HS-27A (cell line): ENCODE data around the gene TNS2.
"Not testable (repeated sequence)": the region's sequence is repeated elsewhere in the genome, so short reads cannot be mapped to it uniquely, and the experiment has no call there.

Experiments
- DNase-seq: peaks from one replicate; pipeline ENCODE4 v3.0.0-alpha.2; 2012; ENCODE audit warnings: low read depth, missing footprints

TNS2 gene

GRCh38 chr12:53069621-53070410, 20.0 kb downstream of the TNS2 start:
- no peak for DNase-seq

- no peak for DNase-seq
These were observed 21.1 kb downstream of the TNS2 start for GRCh38 chr12:53070877-53071492.

- no peak for DNase-seq
These were observed 22.0 kb downstream of the TNS2 start for GRCh38 chr12:53071591-53072551.

DNA sequence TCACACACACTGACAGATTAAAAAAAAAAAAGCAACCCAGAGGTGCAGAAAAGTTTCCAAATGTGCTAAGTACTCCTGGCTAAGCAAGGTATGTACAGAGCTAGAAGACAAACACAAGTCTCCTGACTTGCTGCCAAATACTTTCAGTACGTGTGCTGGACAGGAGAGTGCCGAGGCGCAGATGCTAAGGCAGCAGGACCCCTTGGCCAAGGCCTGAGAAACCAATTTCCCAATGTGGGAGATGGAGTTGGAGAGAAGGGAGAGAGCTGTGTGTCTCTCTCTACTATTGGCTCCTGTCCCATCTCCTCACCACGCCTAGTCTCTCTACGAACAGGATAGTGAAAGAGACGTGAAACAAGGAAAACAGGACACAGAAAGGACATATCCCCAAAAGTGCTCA, 24.0 kb downstream of the TNS2 start:
- no peak for DNase-seq

DNA sequence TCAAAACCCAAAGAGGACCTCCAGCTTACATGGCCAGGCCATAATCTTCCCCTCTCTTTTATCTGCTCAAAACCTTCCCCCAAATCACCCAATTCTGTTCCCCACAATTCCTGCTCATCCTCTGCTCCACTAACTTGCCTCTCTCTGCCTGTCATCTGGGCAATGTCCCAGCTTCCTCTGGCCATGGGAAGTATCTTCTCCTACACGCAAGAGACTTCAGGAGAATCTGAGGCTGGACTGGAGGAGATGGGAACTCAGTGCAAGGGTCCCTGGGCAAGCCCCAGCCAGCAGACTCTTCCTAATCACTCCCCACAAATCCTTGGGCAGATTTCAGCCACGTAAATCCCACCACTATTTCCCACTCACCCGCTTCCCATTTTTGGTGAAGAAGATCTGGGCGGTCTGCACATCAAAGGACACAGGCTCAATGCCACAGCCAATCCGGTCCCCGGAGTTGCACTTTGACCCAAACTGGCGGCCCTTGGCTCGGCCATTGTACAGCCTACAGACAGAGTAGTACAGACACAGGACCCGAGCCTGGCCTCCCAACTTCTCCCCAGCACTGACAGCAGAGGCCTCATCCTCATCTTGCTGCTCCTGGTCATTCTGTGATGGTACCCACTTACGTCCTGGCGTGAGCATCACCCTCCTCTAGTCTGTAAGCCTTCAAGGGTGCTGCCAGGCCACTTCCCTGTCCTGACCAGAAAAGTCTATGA, 24.6 kb downstream of the TNS2 start:
- DNase-seq, result no peak

DNA sequence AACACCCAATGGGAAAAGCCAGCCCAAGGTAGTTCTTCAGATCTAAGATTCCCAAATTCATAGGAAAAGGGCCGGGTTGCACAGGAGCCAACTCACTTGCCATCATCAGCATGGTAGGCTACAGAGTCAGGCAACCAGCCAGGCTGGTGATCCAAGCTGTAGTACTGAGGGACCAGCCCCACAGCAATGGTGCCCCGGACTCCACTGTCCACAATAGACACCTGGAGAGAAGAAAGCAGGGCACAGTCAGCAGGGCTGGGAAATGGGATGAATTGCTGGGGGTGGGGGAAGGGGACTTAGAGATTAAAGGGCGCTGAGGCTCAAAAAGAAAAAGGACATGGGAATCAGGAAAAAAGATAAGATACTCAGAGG, 25.1 kb downstream of the TNS2 start:
- DNase-seq, result no peak

DNA sequence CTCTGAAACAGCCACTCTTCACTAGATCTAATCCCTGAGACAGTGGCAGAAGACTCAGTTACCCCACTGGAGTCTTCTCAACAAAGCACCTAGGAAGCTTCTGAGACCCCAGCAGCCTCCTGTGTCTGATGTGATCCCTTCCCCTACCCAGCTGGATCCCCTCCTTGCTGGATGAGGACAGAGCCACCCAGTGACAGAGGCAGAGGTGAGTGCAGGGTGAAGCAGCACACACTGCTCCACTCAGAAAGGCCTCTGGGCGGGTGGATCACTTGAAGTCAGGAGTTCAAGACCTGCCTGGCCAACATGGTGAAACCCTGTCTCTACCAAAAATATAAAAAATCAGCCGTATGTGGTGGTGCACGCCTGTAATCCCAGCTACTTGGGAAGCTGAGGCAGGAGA, 26.6 kb downstream of the TNS2 start:
- no peak for DNase-seq

DNA sequence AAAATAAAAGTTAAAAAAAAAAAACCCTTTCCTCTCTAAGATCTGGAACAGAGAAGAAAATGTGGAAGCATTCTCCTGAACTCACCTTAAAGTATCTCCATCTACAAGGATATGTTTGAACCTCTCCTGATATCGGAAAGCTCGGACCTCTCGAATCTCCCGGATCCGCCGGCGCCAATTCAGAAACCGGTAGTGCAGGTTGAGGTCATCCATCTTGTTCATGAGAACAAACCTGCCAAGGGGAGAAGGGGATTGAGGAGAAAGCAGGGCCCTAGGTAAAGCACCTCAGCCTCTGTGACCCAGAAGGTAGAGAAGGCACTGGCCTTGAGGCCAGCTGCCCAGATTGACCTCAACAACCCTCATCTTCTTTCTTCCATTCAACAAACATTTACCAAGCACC, 27.2 kb downstream of the TNS2 start:
- no peak for DNase-seq

GRCh38 chr12:53078425-53079225, 28.8 kb downstream of the TNS2 start:
- DNase-seq, result no peak

DNA sequence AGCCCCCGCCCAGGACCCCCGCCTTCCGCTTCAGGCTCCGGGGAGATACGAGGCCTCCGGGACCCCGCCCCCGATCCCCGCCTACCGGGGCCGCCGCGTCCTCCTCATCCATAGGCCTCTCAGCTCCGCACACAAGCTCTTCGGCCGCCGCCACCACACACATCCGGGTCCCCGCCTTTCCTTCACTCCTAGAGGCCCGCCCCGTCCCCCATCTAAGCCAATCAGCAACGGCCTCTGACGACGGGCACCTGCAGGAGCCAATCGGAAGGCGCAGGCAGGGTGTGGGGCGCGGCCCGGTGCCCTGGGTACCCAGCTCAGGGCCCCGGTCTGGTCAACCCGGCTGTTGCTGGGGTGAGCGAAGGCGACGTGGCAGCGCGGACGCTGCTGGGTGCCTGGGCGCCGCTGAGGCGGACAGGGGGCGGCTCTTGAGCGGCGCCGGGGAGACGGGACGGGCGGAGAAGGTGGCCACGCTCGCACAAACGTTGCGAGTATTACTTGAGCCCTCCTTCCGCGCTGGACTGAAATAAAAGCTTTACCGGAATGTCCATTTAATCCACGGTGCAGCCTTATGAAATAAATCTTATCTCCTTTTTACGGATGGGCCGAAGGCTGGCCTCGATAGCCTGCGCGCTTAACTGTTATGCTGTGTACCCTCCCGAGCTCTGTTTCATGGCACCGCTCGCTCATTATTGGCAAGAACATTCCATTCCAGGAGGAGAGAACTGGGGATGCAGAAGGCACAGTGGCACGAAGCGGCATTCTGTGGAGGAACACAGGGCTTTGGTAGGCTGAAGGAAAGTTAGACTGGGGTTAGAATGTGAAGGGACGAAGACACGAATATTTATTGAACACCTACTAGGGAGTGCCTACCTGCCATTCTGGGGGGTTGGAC, 29.6 kb downstream of the TNS2 start, which contains the start of gene SPRYD3:
SPRYD3 (minus strand) TSS at position 165 of the 892 bp plus-strand sequence; CDS start at position 108, 57 bp downstream.
- DNase-seq, result peak; percentile 84

DNA sequence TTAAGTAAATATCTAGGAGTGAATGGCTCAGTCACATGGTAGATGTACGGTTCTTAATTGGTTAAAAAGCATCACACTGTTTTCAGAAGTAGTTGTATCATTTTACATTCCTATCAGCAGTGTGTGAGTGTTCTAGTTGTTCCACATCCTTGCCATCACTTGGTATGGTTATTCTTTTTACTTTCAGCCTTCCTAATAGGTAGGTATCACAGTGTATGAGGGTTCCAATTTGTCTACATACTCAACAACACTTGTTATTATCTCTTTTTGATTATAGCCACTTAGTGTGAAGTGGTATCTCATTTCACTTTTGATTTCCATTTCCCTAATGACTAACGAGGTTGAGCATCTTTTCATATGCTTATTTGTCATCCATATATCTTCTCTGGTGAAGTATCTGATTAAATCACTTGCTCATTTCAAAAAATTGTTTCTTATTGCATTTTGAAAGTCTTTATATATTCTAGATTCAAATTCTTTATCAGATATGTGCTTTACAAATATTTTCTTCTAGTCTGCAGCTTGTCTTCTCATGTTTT, 32.8 kb downstream of the TNS2 start:
- no peak for DNase-seq

DNA sequence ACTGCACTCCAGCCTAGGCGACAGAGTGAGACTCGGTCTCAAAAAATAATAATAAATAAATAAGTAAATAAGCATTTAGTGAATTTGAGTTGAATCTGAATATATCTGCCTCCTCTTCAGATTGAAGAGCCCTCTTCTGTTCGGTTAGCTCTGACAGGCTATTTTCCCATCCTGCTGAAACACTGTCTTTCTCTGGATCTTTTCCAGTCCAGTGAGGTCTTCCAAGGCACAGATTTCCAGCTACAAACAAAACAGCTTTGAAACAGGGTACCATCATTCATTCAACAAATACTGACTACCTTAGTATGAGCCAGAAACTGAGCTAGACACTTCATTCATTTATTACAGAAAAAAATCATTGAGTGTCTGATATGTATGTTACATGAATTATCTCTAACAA, 36.5 kb downstream of the TNS2 start:
- no peak for DNase-seq

- no peak for DNase-seq
These were observed 40.2 kb downstream of the TNS2 start for GRCh38 chr12:53090105-53090504.

DNA sequence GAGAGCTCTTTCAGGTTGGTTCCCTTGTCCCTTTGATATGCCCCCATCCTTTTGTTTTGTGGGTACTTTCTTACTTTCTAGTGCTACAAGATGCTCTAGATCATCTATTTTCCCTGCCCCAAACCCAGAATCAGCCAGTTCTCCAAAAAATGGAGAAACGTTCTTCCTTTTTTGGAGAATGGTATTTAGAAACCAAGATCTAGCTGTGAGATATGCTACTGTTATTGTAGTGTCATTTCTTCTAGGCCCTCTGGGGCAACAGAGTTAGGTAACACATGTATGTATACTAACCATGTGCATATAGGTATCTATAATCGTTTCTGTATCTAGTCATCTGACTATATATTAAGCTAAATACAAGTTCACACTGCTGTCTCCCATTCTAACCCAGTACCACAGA, 40.7 kb downstream of the TNS2 start:
- no peak for DNase-seq

DNA sequence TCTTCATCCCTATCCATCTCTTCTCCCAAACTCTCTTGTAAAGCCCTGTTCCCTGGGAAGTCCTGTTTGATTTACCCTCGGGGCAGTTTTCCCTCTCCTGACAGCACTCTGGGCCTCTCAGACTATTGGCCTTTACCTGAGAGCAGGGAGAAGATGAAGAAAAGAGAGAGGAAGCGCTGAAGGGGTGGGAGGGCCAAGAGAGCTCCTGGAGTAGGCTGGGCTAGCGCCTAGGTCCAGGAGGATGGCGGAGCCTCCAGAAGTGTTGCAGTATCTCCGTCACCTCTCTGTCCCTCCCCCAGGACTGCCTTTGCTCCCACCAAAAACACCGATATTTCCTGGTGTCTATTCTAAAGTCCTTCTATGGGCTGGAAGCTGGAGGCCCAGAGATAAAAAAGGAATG, 41.9 kb downstream of the TNS2 start:
- DNase-seq, result no peak

- no peak for DNase-seq
These were observed 44.0 kb downstream of the TNS2 start for GRCh38 chr12:53093777-53094393.

- DNase-seq, result no peak
These were observed 44.5 kb downstream of the TNS2 start for GRCh38 chr12:53094394-53094787.

DNA sequence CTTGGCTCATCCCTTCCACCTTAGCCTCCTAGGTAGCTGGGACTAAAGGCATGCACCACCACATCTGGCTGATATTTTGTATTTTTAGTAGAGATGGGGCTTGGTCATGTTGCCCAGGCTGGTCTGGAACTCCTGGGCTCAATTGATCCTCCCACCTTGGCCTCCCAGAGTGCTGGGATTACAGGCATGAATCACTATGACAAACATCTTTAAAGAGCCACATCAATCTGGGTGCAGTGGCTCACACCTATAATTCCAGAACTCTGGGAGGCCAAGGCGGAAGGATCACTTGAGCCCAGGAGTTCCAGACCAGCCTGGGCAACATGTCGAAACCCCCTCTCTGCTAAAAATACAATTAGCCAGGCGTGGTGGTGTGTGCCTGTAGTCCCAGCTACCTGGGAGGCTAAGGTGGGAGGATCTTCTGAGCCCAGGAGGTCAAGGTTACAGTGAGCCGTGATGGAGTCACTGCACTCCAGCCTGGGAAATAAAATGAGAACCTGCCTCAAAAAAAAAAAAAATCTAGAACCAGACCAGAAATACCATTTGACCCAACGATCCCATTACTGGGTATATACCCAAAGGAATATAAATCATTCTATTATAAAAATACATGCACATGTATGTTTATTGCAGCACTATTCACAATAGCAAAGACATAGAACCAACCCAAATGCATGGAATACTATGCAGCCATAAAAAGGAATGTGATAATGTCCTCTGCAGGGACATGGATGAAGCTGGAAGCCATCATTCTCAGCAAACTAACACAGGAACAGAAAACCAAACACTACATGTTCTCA, 45.1 kb downstream of the TNS2 start:
- not testable (repeated sequence) for DNase-seq

GRCh38 chr12:53095596-53095895, 45.7 kb downstream of the TNS2 start:
- not testable (repeated sequence) for DNase-seq
